HepG2 (cell line): Measurements from ENCODE around the gene GLB1L. TPM values are rescaled to one million over a fixed set of nuclear protein-coding genes. Genes with fewer than 3 reads are reported as not detected.

Experiments
- AGO2 ChIP-seq: fragments of 200-400 bp; formaldehyde crosslinking; optimal IDR thresholded peaks from 2 replicates; pipeline ENCODE3; 2017; ENCODE audit warnings: mild to moderate bottlenecking, low read depth, low read length, moderate library complexity
- ATF5 ChIP-seq: sonication (generic); formaldehyde crosslinking; IDR thresholded peaks from 2 replicates; pipeline ENCODE4 v1.4.0; 2020; ENCODE audit warnings: mild to moderate bottlenecking, low read depth, missing genetic modification reagents
- BCL3 ChIP-seq: sonication (generic); formaldehyde crosslinking; IDR thresholded peaks from 2 replicates; pipeline ENCODE4 v1.5.1; 2020; ENCODE audit warnings: mild to moderate bottlenecking, missing genetic modification reagents, moderate library complexity
- ELF4 ChIP-seq: sonication (generic); formaldehyde crosslinking; IDR thresholded peaks from 2 replicates; pipeline ENCODE4 v1.5.0; 2020; ENCODE audit warnings: missing genetic modification reagents, mild to moderate bottlenecking, moderate library complexity, borderline replicate concordance
- HIC2 ChIP-seq: sonication (generic); formaldehyde crosslinking; IDR thresholded peaks from 2 replicates; pipeline ENCODE4 v1.9.0; 2022; ENCODE audit warnings: low read depth, missing genetic modification reagents
- HNF4G ChIP-seq, 2 experiments: sonication (generic) in 1 of 2; formaldehyde crosslinking in 1 of 2; IDR thresholded peaks; 2 replicates each; pipeline versions ENCODE4 v1.4.0 to v1.6.1; 2011 to 2020; ENCODE audit warnings: borderline replicate concordance in 2 of 2, low read depth in 2 of 2, mild to moderate bottlenecking in 2 of 2, low read length in 1 of 2, missing genetic modification reagents in 1 of 2, moderate library complexity in 1 of 2
- KDM4B ChIP-seq: sonication (generic); formaldehyde crosslinking; IDR thresholded peaks from 2 replicates; pipeline ENCODE4 v1.4.0; 2020; ENCODE audit warnings: missing genetic modification reagents
- PAX8 ChIP-seq: sonication (generic); formaldehyde crosslinking; IDR thresholded peaks from 2 replicates; pipeline ENCODE4 v1.8.0; 2022; ENCODE audit warnings: mild to moderate bottlenecking, missing genetic modification reagents, borderline replicate concordance
- PITX1 ChIP-seq: sonication (generic); formaldehyde crosslinking; IDR thresholded peaks from 2 replicates; pipeline ENCODE4 v1.5.1; 2020; ENCODE audit warnings: mild to moderate bottlenecking, missing genetic modification reagents
- RBFOX2 ChIP-seq: fragments of 200-400 bp; formaldehyde crosslinking; IDR thresholded peaks from 2 replicates; pipeline ENCODE4 v1.6.1; 2017; ENCODE audit warnings: low read depth, mild to moderate bottlenecking, low read length
- SNAPC5 ChIP-seq: sonication (generic); formaldehyde crosslinking; IDR thresholded peaks from 2 replicates; pipeline ENCODE4 v1.8.1; 2023; ENCODE audit warnings: mild to moderate bottlenecking, missing genetic modification reagents, borderline replicate concordance
- STAT6 ChIP-seq: sonication (generic); formaldehyde crosslinking; IDR thresholded peaks from 2 replicates; pipeline ENCODE4 v1.4.0; 2020; ENCODE audit warnings: missing genetic modification reagents, mild to moderate bottlenecking, borderline replicate concordance
- ZBTB38 ChIP-seq: sonication (generic); formaldehyde crosslinking; IDR thresholded peaks from 2 replicates; pipeline ENCODE4 v1.5.1; 2020; ENCODE audit warnings: mild to moderate bottlenecking, missing genetic modification reagents
- ZNF225 ChIP-seq: sonication (generic); formaldehyde crosslinking; IDR thresholded peaks from 2 replicates; pipeline ENCODE4 v1.4.0; 2020; ENCODE audit warnings: mild to moderate bottlenecking, missing genetic modification reagents
- ZNF414 ChIP-seq: sonication (generic); formaldehyde crosslinking; IDR thresholded peaks from 2 replicates; pipeline ENCODE4 v1.5.0; 2020; ENCODE audit warnings: missing genetic modification reagents
- ZNF563 ChIP-seq: sonication (generic); formaldehyde crosslinking; IDR thresholded peaks from 2 replicates; pipeline ENCODE4 v1.8.0; 2022; ENCODE audit warnings: mild to moderate bottlenecking, moderate library complexity, missing genetic modification reagents
- polyA plus RNA-seq, 8 experiments: library from polyadenylated mRNA; depleted of rRNA in 3 of 8; stranded (reverse) in 7 of 8; unstranded in 1 of 8; fragments of >200 nt; fragmentation: Illumina TruSeq in 4 of 8; extraction: Trizol in 4 of 8; gene quantifications; 2 replicates each; pipeline versions ENCODE4 v1.2.1 to v1.2.3, GENCODE V29; 2011 to 2016; ENCODE audit warnings: low read depth in 4 of 8, missing spikeins in 1 of 8, mixed read lengths in 1 of 8; ENCODE audit not compliant: insufficient read depth in 1 of 8
- total RNA-seq, 5 experiments: library from RNA; depleted of rRNA; stranded (reverse); fragments of >200 nt; fragmentation: Illumina TruSeq; extraction: Trizol; gene quantifications; 2 replicates each; pipeline ENCODE4 v1.2.3, GENCODE V29; 2016; ENCODE audit warnings: low read depth in 1 of 5

The GLB1L gene
- total and polyA plus RNA-seq, 2 of the 13 experiments (the other 11 are each of a cell fraction or from before 2014, with no cell fraction given), result 6.8 to 7.3 TPM

GRCh38 chr2:219250049-219250781 is 5.0 kb upstream of the GLB1L start (continued):
- TF ChIP-seq BCL3 (CRISPR knock-in tag) (peak; percentile 9; the same call in 1 of the 2 replicates), HIC2 (CRISPR knock-in tag) (0 out of 2 replicates have a peak, but pooled peaks have one; percentile 49), RBFOX2 (peak; percentile 49), ELF4 (no peak), PITX1 (CRISPR knock-in tag) (no peak), ZNF225 (CRISPR knock-in tag) (0 out of 2 replicates have a peak, but pooled peaks have one; percentile 49), ZNF563 (CRISPR knock-in tag) (0 out of 2 replicates have a peak, but pooled peaks have one; percentile 46), ZBTB38 (CRISPR knock-in tag) (peak; percentile 73), PAX8 (peak; percentile 10; the same call in 1 of the 2 replicates), AGO2 (peak; percentile 91), SNAPC5 (CRISPR knock-in tag) (no peak), STAT6 (0 out of 2 replicates have a peak, but pooled peaks have one; percentile 17), HNF4G (IDR thresholded peaks at IDR 0.05; ENCODE audit: borderline replicate concordance, low read depth, low read length) (no peak), HNF4G (CRISPR knock-in tag; IDR thresholded peaks at IDR 0.05; ENCODE audit: borderline replicate concordance, low read depth) (peak; percentile 42; the same call in 1 of the 2 replicates), KDM4B (CRISPR knock-in tag) (no peak), ATF5 (peak; percentile 31; the same call in 1 of the 2 replicates), ZNF414 (CRISPR knock-in tag) (0 out of 2 replicates have a peak, but pooled peaks have one; percentile 32)
